MCF 10A (cell line): ENCODE measurements around the gene DNAH17. TPM values are rescaled to one million over a fixed set of nuclear protein-coding genes. Genes with fewer than 3 reads are reported as not detected.

ENCODE experiments used
- BruUV-seq: library from RNA; stranded (reverse); fragments of 400-500 nt; replicated peaks from 2 replicates; lab custom pipeline; 2021; lab: Mats Ljungman, UMichigan
- CTCF ChIA-PET: fragments of 300-600 bp; sonication (Branson Sonifier 250); formaldehyde crosslinking; extraction: SDS; loops from one replicate; lab custom pipeline; 2021; ENCODE audit warnings: antibody characterized with exemption, inconsistent platforms; lab: Yijun Ruan, JAX
- POLR2A ChIA-PET: fragments of 300-600, 350-650 bp; sonication (Branson Sonifier 250); formaldehyde crosslinking; extraction: SDS; loops from one replicate; lab custom pipeline; 2020; ENCODE audit warnings: antibody characterized with exemption, inconsistent platforms; lab: Yijun Ruan, JAX
- DNase-seq: peaks from one replicate; pipeline ENCODE4 v3.0.0-alpha.2; 2018; ENCODE audit not compliant: unreplicated experiment
- H3K27ac Mint-ChIP-seq: one replicate; pipeline ENCODE4 v1.8.0; 2022; ENCODE audit warnings: mild to moderate bottlenecking, low read depth, mixed read lengths; ENCODE audit not compliant: unreplicated experiment
- H3K27me3 Mint-ChIP-seq: one replicate; pipeline ENCODE4 v1.8.0; 2022; ENCODE audit warnings: mixed read lengths; ENCODE audit not compliant: insufficient read depth, unreplicated experiment
- H3K36me3 Mint-ChIP-seq: one replicate; pipeline ENCODE4 v1.8.0; 2022; ENCODE audit warnings: mild to moderate bottlenecking, moderate library complexity, mixed read lengths; ENCODE audit not compliant: insufficient read depth, unreplicated experiment
- H3K4me1 Mint-ChIP-seq: one replicate; pipeline ENCODE4 v1.8.0; 2022; ENCODE audit warnings: mixed read lengths; ENCODE audit not compliant: insufficient read depth, unreplicated experiment
- H3K4me3 Mint-ChIP-seq: one replicate; pipeline ENCODE4 v1.8.0; 2022; ENCODE audit warnings: mild to moderate bottlenecking, moderate library complexity, mixed read lengths; ENCODE audit not compliant: unreplicated experiment
- H3K9me3 Mint-ChIP-seq: one replicate; pipeline ENCODE4 v1.8.0; 2022; ENCODE audit warnings: mixed read lengths; ENCODE audit not compliant: unreplicated experiment
- intact Hi-C: fragments of 100-400 bp; cut with micrococcal nuclease; formaldehyde crosslinking; loops from 2 replicates; pipeline ENCODE4 v1.14.1; 2022
- total RNA-seq: library from RNA; stranded (reverse); gene quantifications from 2 replicates; pipeline ENCODE4 v1.2.3, GENCODE V29; 2022
- TF ChIP-seq, protein P1 (sequence below): fragments of 200-600 bp; IDR thresholded peaks from one replicate; pipeline ENCODE4 v1.8.0; 2022; ENCODE audit warnings: antibody characterized with exemption, mild to moderate bottlenecking; ENCODE audit not compliant: unreplicated experiment

The DNAH17 gene
- total RNA-seq, 1 experiment from 2014 or later, result not detected

DNA sequence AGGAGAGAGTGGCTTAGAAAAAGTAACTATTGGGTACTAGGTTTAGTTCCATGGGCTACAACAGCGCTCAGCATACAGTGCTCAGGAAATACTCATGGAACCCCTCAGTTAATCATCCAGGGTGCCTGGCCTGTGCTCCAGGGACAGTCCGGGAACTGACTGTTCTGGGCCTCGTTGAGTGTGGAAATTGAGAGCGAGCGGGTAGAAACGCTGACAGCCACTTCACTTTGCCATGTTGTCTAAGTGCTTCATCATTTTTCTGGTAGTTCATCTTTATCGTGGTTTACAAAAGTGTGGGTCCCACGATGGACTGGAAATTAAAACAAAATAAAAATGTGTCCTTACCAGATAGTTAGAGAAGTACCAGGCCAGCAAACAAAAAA, 31.6 kb upstream of the DNAH17 start:
- intact Hi-C loops, result loop anchor here (5.0 kb wide), 1 partner anchor 99 kb away; no protein-coding TSS in a partner anchor
- Mint-ChIP-seq H3K27me3 (no peaks in the 10 kb centered on the region), H3K4me1 (no peaks in the 10 kb centered on the region), H3K4me3 (no peak overlapping the region), H3K27ac (no peak overlapping the region), H3K9me3 (no peaks in the 10 kb centered on the region), H3K36me3 (no peaks in the 10 kb centered on the region)
- BruUV-seq, result no TSS peak
- ChIA-PET POLR2A (no interaction called here), CTCF (interaction anchor here (0.6 kb wide), 2 partner anchors 25 to 355 kb away, joined by 3 to 4 read pairs; no protein-coding TSS in a partner anchor)
- TF ChIP-seq, protein P1, sequence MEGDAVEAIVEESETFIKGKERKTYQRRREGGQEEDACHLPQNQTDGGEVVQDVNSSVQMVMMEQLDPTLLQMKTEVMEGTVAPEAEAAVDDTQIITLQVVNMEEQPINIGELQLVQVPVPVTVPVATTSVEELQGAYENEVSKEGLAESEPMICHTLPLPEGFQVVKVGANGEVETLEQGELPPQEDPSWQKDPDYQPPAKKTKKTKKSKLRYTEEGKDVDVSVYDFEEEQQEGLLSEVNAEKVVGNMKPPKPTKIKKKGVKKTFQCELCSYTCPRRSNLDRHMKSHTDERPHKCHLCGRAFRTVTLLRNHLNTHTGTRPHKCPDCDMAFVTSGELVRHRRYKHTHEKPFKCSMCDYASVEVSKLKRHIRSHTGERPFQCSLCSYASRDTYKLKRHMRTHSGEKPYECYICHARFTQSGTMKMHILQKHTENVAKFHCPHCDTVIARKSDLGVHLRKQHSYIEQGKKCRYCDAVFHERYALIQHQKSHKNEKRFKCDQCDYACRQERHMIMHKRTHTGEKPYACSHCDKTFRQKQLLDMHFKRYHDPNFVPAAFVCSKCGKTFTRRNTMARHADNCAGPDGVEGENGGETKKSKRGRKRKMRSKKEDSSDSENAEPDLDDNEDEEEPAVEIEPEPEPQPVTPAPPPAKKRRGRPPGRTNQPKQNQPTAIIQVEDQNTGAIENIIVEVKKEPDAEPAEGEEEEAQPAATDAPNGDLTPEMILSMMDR, result no peak
- no peak for DNase-seq

DNA sequence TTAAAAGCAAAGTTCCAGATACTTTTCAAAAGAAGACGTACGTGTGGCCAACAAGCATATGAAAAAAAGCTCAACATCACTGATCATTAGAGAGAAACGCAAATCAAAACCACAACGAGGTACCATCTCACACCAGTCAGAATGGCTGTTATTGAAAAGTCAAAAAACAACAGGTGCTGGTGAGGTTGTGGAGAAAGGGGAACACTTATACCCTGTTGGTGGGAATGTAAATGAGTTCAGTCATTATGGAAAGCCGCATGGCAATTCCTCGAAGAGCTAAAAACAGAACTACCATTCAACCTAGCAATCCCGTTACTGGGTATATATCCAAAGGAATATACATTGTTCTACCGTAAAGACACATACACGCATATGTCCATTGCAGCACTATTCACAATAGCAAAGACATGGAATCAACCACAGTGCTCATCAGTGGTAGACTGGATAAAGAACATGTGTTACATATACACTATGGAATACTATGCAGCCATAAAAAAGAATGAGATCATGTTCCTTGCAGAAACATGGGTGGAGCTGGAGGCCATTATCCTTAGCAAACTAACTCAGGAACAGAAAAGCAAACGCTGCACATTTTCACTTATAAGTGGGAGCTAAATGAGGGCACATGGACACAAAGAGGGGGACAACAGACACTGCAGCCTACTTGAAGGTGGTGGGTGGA, 31.1 kb upstream of the DNAH17 start:
- no peak overlapping the region for H3K4me3 Mint-ChIP-seq
- no peaks in the 10 kb centered on the region for H3K27me3 Mint-ChIP-seq
- no peak for DNase-seq
- ChIA-PET CTCF (interaction anchor here (0.6 to 0.7 kb wide), 2 partner anchors 11 to 356 kb away, joined by 4 to 6 read pairs; no protein-coding TSS in a partner anchor), POLR2A (no interaction called here)
- no peaks in the 10 kb centered on the region for H3K36me3 Mint-ChIP-seq
- intact Hi-C loops, result loop anchor here (5.0 kb wide), 1 partner anchor 99 kb away; no protein-coding TSS in a partner anchor
- BruUV-seq, result no TSS peak
- no peaks in the 10 kb centered on the region for H3K9me3 Mint-ChIP-seq
- TF ChIP-seq, protein P1, result no peak
- no peak overlapping the region for H3K27ac Mint-ChIP-seq
- no peaks in the 10 kb centered on the region for H3K4me1 Mint-ChIP-seq

DNA sequence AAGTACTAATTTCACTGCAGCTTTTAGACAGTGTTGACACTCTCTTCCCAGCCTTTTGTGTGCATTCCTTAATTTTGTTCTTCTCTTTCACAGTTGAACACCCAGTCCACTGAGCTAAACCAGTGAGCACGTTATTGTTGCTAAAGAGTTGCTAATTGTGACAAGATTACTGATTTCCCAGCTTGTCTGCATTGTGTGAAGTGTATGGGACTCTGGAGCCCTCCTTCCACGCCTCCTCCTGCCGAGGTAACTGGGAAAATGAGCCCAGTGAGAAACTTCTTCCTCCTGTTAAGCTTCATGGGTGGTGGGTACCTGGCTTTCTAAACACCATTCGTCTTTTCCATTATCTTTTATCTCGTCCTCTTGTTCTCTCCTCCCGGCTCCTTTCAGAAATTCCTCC, 29.8 kb upstream of the DNAH17 start:
- ChIA-PET POLR2A (no interaction called here), CTCF (interaction anchor here (0.6 to 0.9 kb wide), 2 partner anchors 8 to 102 kb away, joined by 3 to 4 read pairs; no protein-coding TSS in a partner anchor)
- Mint-ChIP-seq H3K36me3 (no peaks in the 10 kb centered on the region), H3K27me3 (no peaks in the 10 kb centered on the region), H3K4me3 (no peak overlapping the region), H3K4me1 (no peaks in the 10 kb centered on the region), H3K9me3 (no peaks in the 10 kb centered on the region), H3K27ac (no peak overlapping the region)
- BruUV-seq, result no TSS peak
- no peak for DNase-seq
- TF ChIP-seq, protein P1, result no peak
- intact Hi-C loops, result loop anchor here (5.0 kb wide), 1 partner anchor 100 kb away; no protein-coding TSS in a partner anchor

DNA sequence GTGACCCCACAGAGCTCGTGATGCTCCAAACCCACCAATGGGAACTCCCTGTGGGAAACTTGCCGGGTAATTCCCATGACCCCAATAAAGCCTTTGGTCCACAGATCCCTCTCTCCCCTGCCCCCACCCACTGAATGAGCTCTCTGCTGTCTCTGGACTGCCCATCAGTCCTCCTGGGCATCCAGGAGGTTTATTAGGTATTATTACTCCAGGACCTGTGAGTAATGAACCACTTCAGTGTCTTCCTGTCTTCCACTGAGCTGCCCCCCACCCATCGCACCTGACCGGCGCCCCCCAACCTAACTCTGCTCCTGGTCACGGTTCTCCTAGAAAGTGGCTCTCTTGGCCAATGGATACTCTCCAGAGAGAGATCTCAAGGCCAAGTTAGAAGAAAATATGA, 28.7 kb upstream of the DNAH17 start:
- TF ChIP-seq, protein P1, result no peak
- Mint-ChIP-seq H3K27ac (no peak overlapping the region), H3K9me3 (no peaks in the 10 kb centered on the region)

More for the DNA sequence above, 28.7 kb upstream of the DNAH17 start:
- CTCF ChIA-PET, result interaction anchor here (0.8 kb wide), 2 partner anchors 14 to 102 kb away, joined by 3 to 5 read pairs; no protein-coding TSS in a partner anchor
- DNase-seq, result no peak
- intact Hi-C loops, result loop anchor here (1.0 to 5.0 kb wide), 2 partner anchors 101 to 109 kb away; no protein-coding TSS in a partner anchor
- POLR2A ChIA-PET, result no interaction called here
- Mint-ChIP-seq H3K4me1 (no peaks in the 10 kb centered on the region), H3K36me3 (no peaks in the 10 kb centered on the region), H3K27me3 (no peaks in the 10 kb centered on the region), H3K4me3 (no peak overlapping the region)
- BruUV-seq, result no TSS peak
